GM21737 (cell line): ENCODE results near the gene SRSF1.
"Not testable (repeated sequence)": the region's sequence is repeated elsewhere in the genome, so short reads cannot be mapped to it uniquely, and the experiment has no call there.

ENCODE experiments used
- ATAC-seq: cut with Tn5 transposase; IDR thresholded peaks from one replicate; pipeline ENCODE4 v1.9.1; 2021; ENCODE audit warnings: mild to moderate bottlenecking, moderate library complexity; ENCODE audit not compliant: unreplicated experiment

The SRSF1 gene

DNA sequence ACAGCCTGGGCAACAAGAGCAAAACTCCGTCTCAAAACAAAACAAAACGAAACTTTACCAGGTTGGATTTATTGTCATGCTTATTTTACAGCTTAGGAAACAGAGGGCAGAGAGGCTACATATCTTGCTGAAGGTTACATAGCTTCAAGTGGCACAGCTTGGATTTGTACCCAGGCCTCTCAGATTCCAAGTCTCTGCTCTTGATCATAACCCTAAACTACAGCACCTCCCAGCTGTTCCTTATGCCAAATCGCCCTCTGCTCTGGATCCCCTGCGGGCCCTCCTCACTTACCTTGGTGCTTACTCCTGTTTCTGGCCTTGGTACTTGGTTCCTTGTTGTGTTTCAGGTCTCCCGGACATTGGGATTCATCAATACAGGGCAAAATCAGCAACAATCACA lies 40.2 kb downstream of the SRSF1 start:
- ATAC-seq, result no peak

- no peak for ATAC-seq
Measured at GRCh38 chr17:57966246-57966645, 40.8 kb downstream of the SRSF1 start.

DNA sequence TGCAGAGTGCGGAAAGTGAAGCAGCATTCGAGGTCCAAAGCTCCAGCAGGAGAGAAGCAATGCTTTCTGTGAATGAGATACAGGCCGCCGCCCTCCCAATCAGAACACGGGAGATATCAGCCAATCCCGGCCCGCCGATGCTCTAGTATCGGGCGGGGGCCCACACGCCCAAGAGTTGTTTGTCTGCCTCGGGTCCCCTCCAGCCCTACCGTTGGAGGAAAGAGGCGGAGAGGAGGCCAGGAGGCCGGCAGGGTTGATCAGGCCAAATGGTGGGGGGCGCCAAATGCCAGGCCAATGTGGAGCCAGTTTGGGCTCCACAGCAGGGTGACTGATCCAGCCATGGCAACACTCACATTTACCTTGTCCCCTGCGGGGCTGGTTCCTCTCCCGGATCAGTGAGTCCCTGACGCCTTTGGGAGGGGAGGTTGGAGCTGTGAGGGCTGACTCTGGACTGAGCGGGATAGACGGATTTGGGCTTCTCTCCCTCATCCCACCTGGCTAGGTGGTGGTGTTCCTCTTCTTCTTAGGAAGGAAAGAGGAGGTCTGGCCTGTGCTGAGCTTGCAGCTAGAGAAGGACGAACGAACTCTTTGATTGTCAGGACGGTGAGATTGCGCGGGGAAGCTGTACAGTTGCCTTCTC lies 41.4 kb downstream of the SRSF1 start:
- no peak for ATAC-seq

DNA sequence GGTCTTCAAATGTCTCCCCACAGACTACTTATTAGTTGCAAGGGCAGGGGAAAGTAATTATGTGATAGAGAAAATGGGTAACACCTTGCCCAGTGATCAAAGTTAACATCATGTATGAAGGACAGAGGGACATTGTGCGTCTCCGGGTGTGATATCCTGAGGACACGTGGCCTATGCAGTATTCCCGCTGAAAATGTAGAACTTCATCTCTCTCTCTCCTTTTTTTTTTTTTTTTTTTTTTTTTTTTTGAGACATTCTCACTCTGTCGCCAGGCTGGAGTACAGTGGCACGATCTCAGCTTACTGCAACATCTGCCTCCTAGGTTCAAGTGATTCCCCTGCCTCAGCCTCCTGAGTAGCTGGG lies 43.9 kb downstream of the SRSF1 start:
- ATAC-seq, result no peak

DNA sequence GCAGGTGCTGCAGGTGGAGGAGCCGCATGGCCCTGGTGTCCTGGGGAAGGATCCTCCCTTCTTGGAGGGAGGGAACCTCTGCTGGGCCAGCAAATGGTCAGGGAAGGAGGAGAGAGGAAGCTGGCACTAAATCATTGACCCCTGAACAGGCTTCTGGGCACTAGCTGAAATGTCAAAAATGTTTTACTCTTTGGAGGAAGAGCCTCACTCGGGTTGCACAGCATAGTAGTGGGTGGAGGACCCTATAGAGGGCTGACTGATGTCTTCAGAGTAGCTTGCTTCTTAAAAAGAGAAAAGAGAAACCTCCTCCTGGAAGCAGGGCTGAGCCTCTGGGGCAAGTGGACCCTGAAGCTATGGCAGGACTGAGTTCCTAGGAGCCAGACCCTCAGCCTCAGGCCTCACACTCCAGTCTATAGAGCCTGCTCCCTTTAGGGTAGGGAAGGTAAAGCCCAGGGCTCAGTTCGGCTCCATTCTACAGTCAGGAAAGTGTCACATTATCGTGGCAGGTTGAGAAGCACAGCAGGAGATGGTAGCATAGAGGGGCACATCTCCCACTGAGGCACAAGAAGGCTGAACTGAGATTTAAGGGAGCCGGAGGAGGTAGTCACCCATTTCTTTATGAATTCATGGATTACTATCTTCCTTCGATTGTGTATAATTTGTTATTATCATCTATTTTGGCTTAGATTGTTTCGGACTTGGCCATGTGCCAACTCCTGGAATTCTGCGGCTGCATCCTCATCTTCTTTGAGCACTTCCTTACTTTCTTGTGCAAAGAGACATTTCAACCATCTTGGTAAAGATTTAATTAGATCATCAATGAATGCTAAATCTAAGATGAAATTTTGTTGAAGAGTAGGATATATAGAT lies 44.5 kb downstream of the SRSF1 start:
- ATAC-seq, result no peak

- no peak for ATAC-seq
Measured at GRCh38 chr17:57959929-57960328, 47.1 kb downstream of the SRSF1 start.

GRCh38 chr17:57958391-57958790 lies 48.7 kb downstream of the SRSF1 start:
- not testable (repeated sequence) for ATAC-seq

DNA sequence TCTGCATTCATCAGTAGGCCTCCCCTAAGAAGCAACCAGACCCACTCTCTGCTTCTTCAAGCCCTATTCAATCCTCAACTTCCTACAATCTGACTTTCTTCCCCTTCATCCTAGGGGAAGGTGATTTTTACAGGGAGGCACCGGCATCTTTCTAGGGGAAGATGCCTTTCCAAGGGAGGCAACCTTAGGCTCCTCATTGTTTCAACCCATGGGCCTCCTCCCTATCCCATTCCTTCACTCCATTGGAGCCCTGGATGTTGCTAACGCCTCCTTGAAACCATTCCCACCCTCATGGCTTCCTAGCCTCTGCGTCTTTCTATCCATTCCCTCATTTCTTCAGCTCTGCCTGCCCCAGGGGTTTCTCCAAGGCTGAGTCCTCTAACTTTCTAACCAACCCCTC lies 49.2 kb downstream of the SRSF1 start:
- no peak for ATAC-seq

DNA sequence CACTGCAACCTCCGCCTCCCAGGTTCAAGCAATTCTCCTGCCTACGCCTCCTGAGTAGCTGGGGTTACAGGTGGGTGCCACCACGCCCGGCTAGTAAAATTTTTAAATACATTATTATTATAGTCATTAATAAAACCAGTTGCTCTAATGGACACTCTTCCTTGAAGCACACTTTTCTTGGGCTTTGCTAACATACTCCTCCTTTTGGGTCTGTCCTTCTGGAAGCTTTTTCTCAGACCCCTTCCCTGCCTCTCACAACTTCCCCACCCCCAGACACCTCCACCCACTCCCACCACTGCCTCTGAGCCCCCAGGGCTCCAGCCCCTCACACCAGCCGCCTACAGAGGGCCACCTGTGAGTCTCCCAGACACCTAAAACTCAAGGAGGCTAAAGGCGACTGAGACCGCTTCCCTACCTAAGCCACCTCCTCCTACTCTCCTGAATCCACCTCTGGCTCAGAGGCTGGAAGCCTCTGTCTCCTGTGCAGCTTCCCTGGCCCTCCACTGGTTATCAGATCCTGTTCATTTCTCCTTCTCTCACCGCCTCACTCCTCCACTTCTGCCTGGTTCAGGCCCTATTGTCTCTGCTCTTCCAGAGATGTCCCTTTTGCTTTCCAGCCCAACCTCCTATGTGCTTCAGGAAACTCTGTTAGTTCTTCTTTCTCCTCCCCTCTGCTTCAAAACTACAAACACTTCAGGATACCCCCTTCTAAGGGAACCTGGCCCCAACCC lies 49.8 kb downstream of the SRSF1 start:
- ATAC-seq, result no peak

- no peak for ATAC-seq
Measured at GRCh38 chr17:57956291-57957119, 50.5 kb downstream of the SRSF1 start.

DNA sequence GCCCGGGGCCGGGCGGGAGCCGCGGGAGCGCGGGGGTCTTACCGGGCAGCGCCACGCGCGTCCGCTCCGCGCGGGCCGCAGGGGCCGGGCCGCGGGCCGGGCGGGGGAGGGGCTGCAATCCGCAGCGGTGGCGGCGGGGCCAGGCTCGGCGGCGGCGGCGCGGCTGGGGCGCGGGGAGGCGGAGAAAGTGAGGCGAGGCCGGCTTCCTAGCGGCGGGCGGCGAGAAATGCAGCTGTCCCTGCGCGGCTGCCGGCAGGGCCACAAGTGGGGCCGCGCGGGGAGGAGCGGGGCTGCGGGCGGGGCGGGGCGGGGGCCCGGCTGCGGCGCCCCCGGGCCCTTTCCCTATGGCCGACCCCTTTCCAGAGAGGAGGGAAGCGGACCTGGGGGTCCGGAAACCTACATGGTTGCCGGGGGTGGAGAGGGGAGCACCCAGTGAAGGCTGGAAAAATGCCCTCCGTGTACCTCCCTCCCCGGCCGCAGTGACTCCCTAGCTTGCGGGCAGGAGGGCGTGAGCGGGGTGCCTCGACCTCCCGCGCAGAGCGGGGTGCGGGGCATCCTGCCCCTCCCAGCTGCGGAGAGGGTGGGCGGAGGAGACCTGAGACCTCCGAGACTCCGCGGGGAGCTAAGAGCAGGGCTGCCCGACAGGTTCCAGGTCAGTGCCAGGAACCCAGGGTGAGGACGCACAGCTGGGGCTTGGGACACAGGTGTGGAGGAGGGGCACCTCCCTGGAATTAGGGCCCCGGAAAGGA lies 51.7 kb downstream of the SRSF1 start, which contains the start of gene CUEDC1:
Gene CUEDC1, minus strand, starts transcription at position 230 of the 749 bp plus-strand sequence. CDS start 69,848 bp downstream, outside the sequence.
- no peak for ATAC-seq

GRCh38 chr17:57954397-57955182 lies 52.5 kb downstream of the SRSF1 start:
- ATAC-seq, result no peak

- ATAC-seq, result no peak
Measured at GRCh38 chr17:57953705-57954396, 53.2 kb downstream of the SRSF1 start.
